ENCODE results near the gene SOX3. TPM values are rescaled to one million over a fixed set of nuclear protein-coding genes. Genes with fewer than 3 reads are reported as not detected.

Gene SOX3
- total RNA-seq, 1 donor from 2014 or later, result not detected

- no peak for DNase-seq (ENCODE audit: low spot score)
Observed at GRCh38 chrX:140495739-140496138, 9.1 kb downstream of the SOX3 start.

GRCh38 chrX:140492066-140492994 is 12.5 kb downstream of the SOX3 start:
- no peak for DNase-seq (ENCODE audit: low spot score)

GRCh38 chrX:140480765-140481164 is 24.1 kb downstream of the SOX3 start:
- no peak for DNase-seq (ENCODE audit: low spot score)

GRCh38 chrX:140477987-140478386 is 26.9 kb downstream of the SOX3 start:
- DNase-seq (ENCODE audit: low spot score), result no peak

- no peak for DNase-seq (ENCODE audit: low spot score)
Observed at GRCh38 chrX:140475025-140475424, 29.8 kb downstream of the SOX3 start.

GRCh38 chrX:140467211-140467610 is 37.7 kb downstream of the SOX3 start:
- no peak for DNase-seq (ENCODE audit: low spot score)

Other genes starting within 250 kb of the SOX3 start
- gene LINC00632, start 204.7 kb upstream of the SOX3 start, total RNA-seq, result 116 TPM

Data from ureter (tissue), 1 donor.